Esophagus squamous epithelium (tissue), 5 donors: ENCODE results near the gene PIAS2. TPM values are rescaled to one million over a fixed set of nuclear protein-coding genes. Genes with fewer than 3 reads are reported as not detected.
A peak's percentile ranks its signal among the peaks of the same experiment; 100 is the strongest.

Experiments used
- DNase-seq: peaks from one replicate; lab custom pipeline; 2025; lab: John Stamatoyannopoulos, UW
- H3K27ac ChIP-seq, 4 donors: fragments of 200-600 bp; sonication (generic); one replicate each; pipeline ENCODE4 v1.5.1; 2016 to 2019; ENCODE audit warnings: mild to moderate bottlenecking in 1 of 4
- H3K27me3 ChIP-seq, 4 donors: fragments of 200-600 bp; sonication (generic); 1 replicate in 3 of 4; 2 replicates in 1 of 4; pipeline versions ENCODE4 v1.5.1 to v1.6.0; 2017 to 2021; ENCODE audit warnings: antibody characterized with exemption in 1 of 4
- H3K36me3 ChIP-seq, 3 donors: fragments of 200-600 bp; sonication (generic); one replicate each; pipeline ENCODE4 v1.5.1; 2016 to 2019
- H3K4me1 ChIP-seq, 3 donors: fragments of 200-600 bp; sonication (generic); one replicate each; pipeline ENCODE4 v1.5.1; 2017 to 2019
- H3K4me3 ChIP-seq, 4 donors: fragments of 200-600 bp; sonication (generic); 1 replicate in 3 of 4; 2 replicates in 1 of 4; pipeline ENCODE4 v1.5.1; 2016 to 2019; ENCODE audit warnings: mild to moderate bottlenecking in 2 of 4, moderate library complexity in 1 of 4
- H3K9me3 ChIP-seq, 3 donors: fragments of 200-600 bp; sonication (generic); one replicate each; pipeline ENCODE4 v1.5.1; 2016 to 2019
- POLR2A ChIP-seq, 4 donors: fragments of 450-650 bp; IDR thresholded peaks; one replicate each; pipeline ENCODE4 v1.6.1; 2017; ENCODE audit warnings: antibody characterized with exemption in 4 of 4, mild to moderate bottlenecking in 4 of 4, moderate library complexity in 3 of 4
- WGBS, 2 donors: methylation state at CpG; one replicate each; pipeline ENCODE4 v1.1.5; 2018; 5-methylcytosine and 5-hydroxymethylcytosine counted together
- intact Hi-C: fragments of 100-400 bp; cut with DNase I; formaldehyde crosslinking; loops from one replicate; pipeline ENCODE4 v1.15.0; 2022
- total RNA-seq, 4 donors: library from RNA; depleted of rRNA; stranded (reverse); fragments of >200 nt; gene quantifications; one replicate each; pipeline ENCODE4 v1.1.0, GENCODE V29; 2016
- TF ChIP-seq, protein P1 (sequence below), 6 experiments: fragments of 450-650 bp in 4 of 6; fragments of 200-600 bp in 2 of 6; sonication (generic) in 2 of 6; IDR thresholded peaks; one replicate each; pipeline ENCODE4 v1.5.1; 2016 to 2019; ENCODE audit warnings: antibody characterized with exemption in 6 of 6, mild to moderate bottlenecking in 4 of 6, moderate library complexity in 4 of 6
- donor health status: DM: yes; HTN: yes; CAD: no.

PIAS2 gene
- total RNA-seq, 4 donors from 2014 or later: 6.0 to 24.0 (median 12.0) TPM

DNA sequence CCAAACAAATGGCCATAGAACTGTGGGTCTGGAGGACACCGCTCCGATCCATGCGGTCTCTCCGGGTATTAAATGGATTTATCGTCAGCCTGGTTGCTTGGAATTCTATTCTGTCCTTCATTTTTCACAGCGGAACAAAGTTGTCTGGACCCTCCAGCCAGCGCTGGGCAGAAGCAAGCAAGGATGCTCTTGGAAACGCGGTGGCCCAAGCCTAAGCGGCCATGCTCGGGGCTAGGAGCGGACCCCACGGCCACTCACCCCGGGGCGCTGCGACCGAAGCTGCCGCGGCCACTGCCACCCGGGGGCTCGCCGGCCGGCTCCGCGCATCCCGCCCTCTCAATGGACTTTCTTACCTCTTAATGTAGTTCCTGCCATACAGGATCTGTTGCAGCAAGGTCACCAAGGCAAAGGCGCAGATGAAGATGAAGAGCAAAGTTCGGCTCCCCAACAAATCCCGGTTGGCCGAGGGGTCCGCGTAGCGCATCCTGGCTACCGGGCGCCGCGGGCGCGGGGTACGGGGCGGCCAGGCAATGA, 161.2 kb downstream of the PIAS2 start:
- no peak for DNase-seq
- intact Hi-C loops: no loop called here
- no peak for TF ChIP-seq POLR2A (IDR thresholded peaks at IDR 0.05)
- TF ChIP-seq, protein P1, sequence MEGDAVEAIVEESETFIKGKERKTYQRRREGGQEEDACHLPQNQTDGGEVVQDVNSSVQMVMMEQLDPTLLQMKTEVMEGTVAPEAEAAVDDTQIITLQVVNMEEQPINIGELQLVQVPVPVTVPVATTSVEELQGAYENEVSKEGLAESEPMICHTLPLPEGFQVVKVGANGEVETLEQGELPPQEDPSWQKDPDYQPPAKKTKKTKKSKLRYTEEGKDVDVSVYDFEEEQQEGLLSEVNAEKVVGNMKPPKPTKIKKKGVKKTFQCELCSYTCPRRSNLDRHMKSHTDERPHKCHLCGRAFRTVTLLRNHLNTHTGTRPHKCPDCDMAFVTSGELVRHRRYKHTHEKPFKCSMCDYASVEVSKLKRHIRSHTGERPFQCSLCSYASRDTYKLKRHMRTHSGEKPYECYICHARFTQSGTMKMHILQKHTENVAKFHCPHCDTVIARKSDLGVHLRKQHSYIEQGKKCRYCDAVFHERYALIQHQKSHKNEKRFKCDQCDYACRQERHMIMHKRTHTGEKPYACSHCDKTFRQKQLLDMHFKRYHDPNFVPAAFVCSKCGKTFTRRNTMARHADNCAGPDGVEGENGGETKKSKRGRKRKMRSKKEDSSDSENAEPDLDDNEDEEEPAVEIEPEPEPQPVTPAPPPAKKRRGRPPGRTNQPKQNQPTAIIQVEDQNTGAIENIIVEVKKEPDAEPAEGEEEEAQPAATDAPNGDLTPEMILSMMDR (IDR thresholded peaks at IDR 0.05): no peak
- Histone ChIP-seq H3K27me3 (peaks cover 12 to 85% (median 16%) of the 10 kb centered on the region in 4 donors), H3K9me3 (no peaks in the 10 kb centered on the region), H3K36me3 (no peaks in the 10 kb centered on the region), H3K4me1 (peaks cover 16 to 31% (median 18%) of the 10 kb centered on the region in 3 donors), H3K27ac (no peak overlapping the region), H3K4me3 (peak overlapping the region in 3 of 4 donors; percentile 14 to 48 (median 37))
- WGBS, 2 donors: 3 to 16% methylated on average over 5 to 24 of the region's 41 CpGs

DNA sequence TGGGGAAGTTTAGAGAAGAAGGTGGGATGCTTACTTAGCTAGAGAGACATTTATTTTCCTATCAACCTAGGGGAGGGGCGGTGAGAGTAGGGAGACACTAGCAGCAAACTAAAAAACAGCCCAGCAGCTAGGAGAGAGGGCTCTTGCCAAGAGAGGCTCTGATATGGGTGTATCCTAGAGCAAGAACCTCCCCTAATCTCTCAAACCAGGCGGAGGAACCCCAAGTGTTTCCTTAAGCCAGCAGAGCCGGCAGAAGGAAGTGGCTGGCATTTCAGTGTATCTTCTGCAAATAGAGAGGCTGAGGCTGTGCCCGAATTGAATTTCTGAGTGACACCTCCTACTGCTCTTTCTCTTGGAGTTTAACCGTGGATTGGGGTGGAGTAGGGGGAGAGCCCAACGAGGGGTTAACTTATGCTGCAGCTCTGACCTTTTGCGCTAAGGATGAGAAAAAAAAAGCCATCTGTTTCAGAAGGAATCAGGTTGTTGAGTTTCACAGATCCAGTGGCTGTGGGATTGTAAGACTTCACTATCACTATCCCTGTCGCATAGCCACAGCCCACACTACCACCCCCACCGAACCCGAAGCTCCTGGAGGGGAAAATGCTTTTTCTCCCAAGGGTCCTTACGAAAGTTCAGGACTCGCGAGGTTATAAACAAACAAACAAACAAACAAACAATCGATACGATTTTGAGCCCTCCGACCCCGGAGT, 161.8 kb downstream of the PIAS2 start:
- Histone ChIP-seq H3K27me3 (peaks cover 12 to 78% (median 16%) of the 10 kb centered on the region in 4 donors), H3K27ac (no peak overlapping the region), H3K4me3 (peak overlapping the region in 1 of 4 donors; percentile 48), H3K9me3 (no peaks in the 10 kb centered on the region), H3K4me1 (peaks cover 16 to 31% (median 18%) of the 10 kb centered on the region in 3 donors), H3K36me3 (no peaks in the 10 kb centered on the region)
- 14 to 17% methylated on average over 13 to 17 of the region's 17 CpGs for WGBS, 2 donors
- TF ChIP-seq POLR2A (IDR thresholded peaks at IDR 0.05): no peak
- TF ChIP-seq, protein P1 (IDR thresholded peaks at IDR 0.05): no peak
- no peak for DNase-seq
- intact Hi-C loops: no loop called here

DNA sequence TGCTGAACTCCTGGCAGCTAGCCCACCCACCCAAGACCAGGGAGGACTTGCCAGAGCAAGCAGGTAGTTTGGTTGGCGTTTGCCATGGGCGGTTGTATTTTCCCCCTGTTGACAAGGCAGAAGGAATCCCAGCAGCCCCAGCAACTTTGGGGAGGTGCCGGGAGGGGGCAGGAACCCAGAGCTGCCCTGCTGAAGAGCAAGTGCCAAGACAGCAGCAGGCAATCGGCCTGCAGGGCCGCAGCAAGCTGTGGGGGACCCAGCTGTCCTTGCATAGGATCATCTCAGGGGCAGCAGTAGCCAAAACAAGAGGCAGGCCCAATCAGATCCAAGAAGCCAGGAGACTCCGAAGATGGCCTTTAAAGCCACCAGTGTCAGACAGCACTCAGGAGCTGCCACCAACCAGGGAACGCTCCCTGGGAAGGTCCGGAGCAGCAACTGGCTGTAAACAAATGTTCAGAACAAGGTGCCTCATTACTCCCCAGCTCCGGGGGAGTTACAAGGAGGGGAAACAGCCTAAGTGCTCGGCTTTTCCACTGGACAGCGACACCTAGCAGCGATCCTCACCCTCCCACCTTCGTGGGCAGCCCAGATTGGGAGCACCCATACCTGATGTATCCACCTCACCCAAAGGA, 162.5 kb downstream of the PIAS2 start:
- H3K9me3 ChIP-seq: no peaks in the 10 kb centered on the region
- intact Hi-C loops: loop anchor here (5.0 kb wide), 1 partner anchor 52 kb away; no protein-coding TSS in a partner anchor
- H3K27ac ChIP-seq: no peak overlapping the region
- H3K4me1 ChIP-seq: peaks cover 16 to 31% (median 18%) of the 10 kb centered on the region in 3 donors
- 57 to 62% methylated on average over 7 to 12 of the region's 13 CpGs for WGBS, 2 donors
- no peak overlapping the region for H3K4me3 ChIP-seq
- TF ChIP-seq, protein P1 (IDR thresholded peaks at IDR 0.05): no peak
- no peak for TF ChIP-seq POLR2A (IDR thresholded peaks at IDR 0.05)
- H3K27me3 ChIP-seq: peaks cover 12 to 71% (median 16%) of the 10 kb centered on the region in 4 donors
- no peak for DNase-seq
- no peaks in the 10 kb centered on the region for H3K36me3 ChIP-seq

DNA sequence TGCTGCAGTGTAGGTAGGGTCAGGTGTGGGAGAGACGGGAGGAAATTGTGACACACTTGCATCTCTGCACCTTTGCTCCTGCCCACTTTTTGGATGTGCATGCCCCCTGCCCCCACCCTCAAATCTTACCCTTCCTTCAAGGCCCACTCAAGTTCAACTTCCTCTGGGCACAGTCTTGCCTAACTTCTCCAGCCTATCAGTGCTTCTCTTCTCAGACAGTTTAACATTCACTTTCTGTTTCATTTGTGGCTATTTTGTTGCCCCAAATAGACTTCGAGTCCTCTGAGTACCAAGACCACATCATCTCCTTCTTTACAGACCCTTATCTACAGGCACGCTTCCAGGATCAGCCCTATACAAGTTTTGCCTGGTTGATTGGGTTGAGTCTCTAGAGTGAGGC, 163.1 kb downstream of the PIAS2 start:
- 59 to 64% methylated on average over 3 of the region's 3 CpGs for WGBS, 2 donors
- no peak for DNase-seq
- peaks cover 16 to 31% (median 18%) of the 10 kb centered on the region in 3 donors for H3K4me1 ChIP-seq
- H3K27ac ChIP-seq: no peak overlapping the region
- intact Hi-C loops: loop anchor here (5.0 kb wide), 1 partner anchor 52 kb away; no protein-coding TSS in a partner anchor
- peaks cover 12 to 66% (median 16%) of the 10 kb centered on the region in 4 donors for H3K27me3 ChIP-seq
- H3K36me3 ChIP-seq: no peaks in the 10 kb centered on the region
- TF ChIP-seq, protein P1 (IDR thresholded peaks at IDR 0.05): no peak
- no peak for TF ChIP-seq POLR2A (IDR thresholded peaks at IDR 0.05)
- H3K4me3 ChIP-seq: no peak overlapping the region
- no peaks in the 10 kb centered on the region for H3K9me3 ChIP-seq

Other genes with a start within 250 kb of the PIAS2 start
- gene ST8SIA5, start 160.5 kb downstream of the PIAS2 start, total RNA-seq: not detected
- 1 to 10 TPM in 3 of 4 donors, under 1 TPM in 1; 0.70 to 3.4 (median 1.8) TPM for gene KATNAL2, start 95 bp upstream of the PIAS2 start, total RNA-seq
- gene ELOA2, start 118.1 kb upstream of the PIAS2 start, total RNA-seq: under 1 TPM in 1 of 4 donors, not detected in 3; 0.38 TPM
- gene HDHD2, start 233.0 kb upstream of the PIAS2 start, total RNA-seq: 10 to 100 TPM; 14.9 to 22.9 (median 18.8) TPM